ENCODE data around the gene ABCA2. TPM values are rescaled to one million over a fixed set of nuclear protein-coding genes. Genes with fewer than 3 reads are reported as not detected.

The ABCA2 gene
- polyA plus RNA-seq, 1 of the 3 experiments (the other 2 are of a cell fraction): 34.7 TPM

- TF ChIP-seq MAX (IDR thresholded peaks at IDR 0.05; ENCODE audit: low read depth): no peak
- TF ChIP-seq GABPA (IDR thresholded peaks at IDR 0.05; ENCODE audit: low read depth): no peak
- no peak for TF ChIP-seq RFX5 (IDR thresholded peaks at IDR 0.05; ENCODE audit: low read length)
Measured at GRCh38 chr9:137015540-137015930, 12.5 kb downstream of the ABCA2 start (continued).

DNA sequence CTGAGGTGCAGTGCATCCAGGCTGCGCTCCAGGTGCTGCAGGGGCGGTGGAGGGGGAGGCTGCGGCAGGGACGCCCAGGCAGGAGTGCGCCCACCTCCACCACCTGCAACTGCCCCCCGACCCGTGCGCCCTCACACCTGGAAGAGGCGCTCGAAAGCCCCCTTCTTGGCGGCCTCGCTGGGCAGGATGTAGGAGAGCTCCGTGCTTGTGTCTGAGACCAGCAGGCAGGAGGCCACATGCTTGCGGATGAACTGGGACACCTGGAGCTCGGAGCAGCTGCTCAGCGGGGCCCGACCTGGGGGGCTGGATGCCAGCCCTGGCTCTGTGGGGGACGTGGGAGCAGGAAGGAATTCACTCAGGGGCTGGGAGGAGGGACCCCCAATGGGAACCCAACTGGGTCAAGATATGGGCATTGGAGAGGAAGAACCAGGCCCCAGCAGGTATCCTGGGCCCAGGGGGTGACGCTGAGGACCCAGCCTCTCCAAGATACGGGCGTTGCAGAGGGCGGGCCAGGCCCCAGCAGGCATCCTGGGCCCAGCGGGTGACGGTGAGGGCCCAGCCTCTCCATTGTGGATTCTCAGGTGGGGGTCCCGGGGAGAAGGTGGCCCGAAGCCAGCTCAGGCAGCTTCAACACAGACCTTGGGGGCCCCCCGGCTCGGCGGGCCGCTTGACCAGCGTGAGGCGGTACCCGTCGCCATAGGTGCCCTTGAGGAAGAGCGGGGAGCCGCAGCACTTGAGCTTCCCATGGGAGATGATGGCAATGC lies 13.1 kb downstream of the ABCA2 start:
- Histone ChIP-seq H3K4me1 (ENCODE audit: control insufficient read depth in 1 of 2, insufficient read depth in 2 of 2, low read depth in 1 of 2, low read length in 1 of 2) (no peaks in the 10 kb centered on the region), H3K4me3 (ENCODE audit: low read depth in 2 of 2, low read length in 1 of 2) (no peak overlapping the region), H3K36me3 (replicated peaks in 1 of 2; ENCODE audit: control insufficient read depth in 1 of 2, insufficient read depth in 2 of 2, low read length in 1 of 2) (peaks cover 0 to 17% of the 10 kb centered on the region in 2 experiments), H3K9ac (no peak overlapping the region), H3K27ac (ENCODE audit: low read depth in 2 of 2, low read length in 1 of 2) (no peak overlapping the region), H3K4me2 (no peak overlapping the region), H3F3A (replicated peaks; ENCODE audit: insufficient read depth) (no peaks in the 10 kb centered on the region), H3K9me2 (no peaks in the 10 kb centered on the region), H2AFZ (ENCODE audit: low read depth) (no peak overlapping the region), H4K20me1 (ENCODE audit: insufficient read depth) (no peaks in the 10 kb centered on the region), H3K27me3 (ENCODE audit: insufficient read depth) (no peaks in the 10 kb centered on the region), H3K79me2 (ENCODE audit: insufficient read depth) (no peaks in the 10 kb centered on the region), H3K9me3 (no peaks in the 10 kb centered on the region)
- ChIA-PET POLR2A (interaction anchor here (1.2 kb wide), 1 partner anchor 23 kb away, joined by 3 read pairs; no protein-coding TSS in a partner anchor), CTCF (interaction anchor here (0.6 to 1.6 kb wide), 4 partner anchors 10 to 14 kb away, joined by 3 to 6 read pairs (median 4); no protein-coding TSS in a partner anchor)
- WGBS (ENCODE audit: low lambda C conversion rate): 94% methylated on average over 21 of the region's 36 CpGs
- TF ChIP-seq, protein P1, sequence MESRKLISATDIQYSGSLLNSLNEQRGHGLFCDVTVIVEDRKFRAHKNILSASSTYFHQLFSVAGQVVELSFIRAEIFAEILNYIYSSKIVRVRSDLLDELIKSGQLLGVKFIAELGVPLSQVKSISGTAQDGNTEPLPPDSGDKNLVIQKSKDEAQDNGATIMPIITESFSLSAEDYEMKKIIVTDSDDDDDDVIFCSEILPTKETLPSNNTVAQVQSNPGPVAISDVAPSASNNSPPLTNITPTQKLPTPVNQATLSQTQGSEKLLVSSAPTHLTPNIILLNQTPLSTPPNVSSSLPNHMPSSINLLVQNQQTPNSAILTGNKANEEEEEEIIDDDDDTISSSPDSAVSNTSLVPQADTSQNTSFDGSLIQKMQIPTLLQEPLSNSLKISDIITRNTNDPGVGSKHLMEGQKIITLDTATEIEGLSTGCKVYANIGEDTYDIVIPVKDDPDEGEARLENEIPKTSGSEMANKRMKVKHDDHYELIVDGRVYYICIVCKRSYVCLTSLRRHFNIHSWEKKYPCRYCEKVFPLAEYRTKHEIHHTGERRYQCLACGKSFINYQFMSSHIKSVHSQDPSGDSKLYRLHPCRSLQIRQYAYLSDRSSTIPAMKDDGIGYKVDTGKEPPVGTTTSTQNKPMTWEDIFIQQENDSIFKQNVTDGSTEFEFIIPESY (IDR thresholded peaks at IDR 0.05; ENCODE audit: borderline replicate concordance, low read depth): no peak
- TF ChIP-seq TAF1 (IDR thresholded peaks at IDR 0.05; ENCODE audit: borderline replicate concordance, low read depth, low read length): no peak
- TF ChIP-seq NFIC (IDR thresholded peaks at IDR 0.05; ENCODE audit: borderline replicate concordance): no peak
- no peak for TF ChIP-seq GATA2 (CRISPR knock-in tag; IDR thresholded peaks at IDR 0.05)
- no peak for TF ChIP-seq RFX5 (IDR thresholded peaks at IDR 0.05; ENCODE audit: low read length)
- TF ChIP-seq, protein P2, sequence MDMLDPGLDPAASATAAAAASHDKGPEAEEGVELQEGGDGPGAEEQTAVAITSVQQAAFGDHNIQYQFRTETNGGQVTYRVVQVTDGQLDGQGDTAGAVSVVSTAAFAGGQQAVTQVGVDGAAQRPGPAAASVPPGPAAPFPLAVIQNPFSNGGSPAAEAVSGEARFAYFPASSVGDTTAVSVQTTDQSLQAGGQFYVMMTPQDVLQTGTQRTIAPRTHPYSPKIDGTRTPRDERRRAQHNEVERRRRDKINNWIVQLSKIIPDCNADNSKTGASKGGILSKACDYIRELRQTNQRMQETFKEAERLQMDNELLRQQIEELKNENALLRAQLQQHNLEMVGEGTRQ (IDR thresholded peaks at IDR 0.05; ENCODE audit: borderline replicate concordance, low read depth, low read length): no peak
- no peak for TF ChIP-seq FOXJ3 (CRISPR knock-in tag; IDR thresholded peaks at IDR 0.05)
- TF ChIP-seq RCOR1 (IDR thresholded peaks at IDR 0.05; ENCODE audit: low read length): no peak
- no peak for TF ChIP-seq GABPA (IDR thresholded peaks at IDR 0.05; ENCODE audit: low read depth)
- TF ChIP-seq, protein P3, sequence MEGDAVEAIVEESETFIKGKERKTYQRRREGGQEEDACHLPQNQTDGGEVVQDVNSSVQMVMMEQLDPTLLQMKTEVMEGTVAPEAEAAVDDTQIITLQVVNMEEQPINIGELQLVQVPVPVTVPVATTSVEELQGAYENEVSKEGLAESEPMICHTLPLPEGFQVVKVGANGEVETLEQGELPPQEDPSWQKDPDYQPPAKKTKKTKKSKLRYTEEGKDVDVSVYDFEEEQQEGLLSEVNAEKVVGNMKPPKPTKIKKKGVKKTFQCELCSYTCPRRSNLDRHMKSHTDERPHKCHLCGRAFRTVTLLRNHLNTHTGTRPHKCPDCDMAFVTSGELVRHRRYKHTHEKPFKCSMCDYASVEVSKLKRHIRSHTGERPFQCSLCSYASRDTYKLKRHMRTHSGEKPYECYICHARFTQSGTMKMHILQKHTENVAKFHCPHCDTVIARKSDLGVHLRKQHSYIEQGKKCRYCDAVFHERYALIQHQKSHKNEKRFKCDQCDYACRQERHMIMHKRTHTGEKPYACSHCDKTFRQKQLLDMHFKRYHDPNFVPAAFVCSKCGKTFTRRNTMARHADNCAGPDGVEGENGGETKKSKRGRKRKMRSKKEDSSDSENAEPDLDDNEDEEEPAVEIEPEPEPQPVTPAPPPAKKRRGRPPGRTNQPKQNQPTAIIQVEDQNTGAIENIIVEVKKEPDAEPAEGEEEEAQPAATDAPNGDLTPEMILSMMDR (IDR thresholded peaks at IDR 0.05): no peak
- no peak for TF ChIP-seq MEF2A (IDR thresholded peaks at IDR 0.05; ENCODE audit: borderline replicate concordance, low read depth)
- DNase-seq: no peak

Data from SK-N-SH (cell line).